SK-N-MC (cell line): Measurements from ENCODE around the gene SAA1.

Experiments used
- EZH2 ChIP-seq: fragments of 200-600 bp; sonication (generic); IDR thresholded peaks from one replicate; pipeline ENCODE4 v1.6.1; 2017; ENCODE audit warnings: antibody characterized with exemption
- POLR2AphosphoS5 ChIP-seq: IDR thresholded peaks from 2 replicates; pipeline ENCODE4 v1.6.1; 2012; ENCODE audit warnings: mild to moderate bottlenecking, low read depth, low read length, borderline replicate concordance

DNA sequence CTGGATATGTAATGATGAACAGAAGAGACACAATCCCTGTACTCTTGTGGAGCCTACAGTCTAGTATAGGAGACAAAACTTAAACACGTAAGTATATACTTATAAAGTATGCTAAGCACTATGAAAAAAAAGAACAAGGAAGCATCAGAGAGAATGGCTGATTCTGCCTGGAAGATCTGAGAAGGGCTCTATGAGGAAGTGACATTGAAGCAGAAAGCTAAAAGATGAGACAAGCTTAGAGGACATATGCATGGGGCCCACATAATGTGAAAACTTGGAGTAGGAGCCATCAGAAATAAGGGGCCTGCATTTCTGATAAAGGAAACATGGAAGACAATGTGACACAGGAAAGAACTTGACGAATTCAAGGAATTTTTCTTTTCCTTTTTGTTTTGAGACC, 16.6 kb downstream of the SAA1 start:
- TF ChIP-seq POLR2AphosphoS5: no peak
- TF ChIP-seq EZH2: no peak
